T-helper 1 cell treated with Interleukin-12 subunit alpha and Interleukin-12 subunit beta and Interleukin-4 antibody, amounts not matched to agents 30 μg/mL and 1 μg/mL, for 36 hours (primary cell): ENCODE measurements around the gene SMYD2.
A peak's percentile ranks its signal among the peaks of the same experiment; 100 is the strongest.

Experiments
- H3K27ac Mint-ChIP-seq: one replicate; pipeline ENCODE4 v1.8.0; 2021; ENCODE audit warnings: mild to moderate bottlenecking, mixed read lengths
- H3K27me3 Mint-ChIP-seq: one replicate; pipeline ENCODE4 v1.8.0; 2021; ENCODE audit warnings: low read depth, mixed read lengths
- H3K36me3 Mint-ChIP-seq: one replicate; pipeline ENCODE4 v1.8.0; 2021; ENCODE audit warnings: low read depth, mixed read lengths
- H3K4me1 Mint-ChIP-seq: one replicate; pipeline ENCODE4 v1.8.0; 2021; ENCODE audit warnings: low read depth, mixed read lengths
- H3K4me3 Mint-ChIP-seq: one replicate; pipeline ENCODE4 v1.8.0; 2021; ENCODE audit warnings: mild to moderate bottlenecking, moderate library complexity, mixed read lengths
- H3K9me3 Mint-ChIP-seq: one replicate; pipeline ENCODE4 v1.8.0; 2021; ENCODE audit warnings: mixed read lengths

Gene SMYD2

GRCh38 chr1:214384373-214385079 is 103.6 kb downstream of the SMYD2 start:
- Mint-ChIP-seq H3K4me3 (no peak overlapping the region), H3K27me3 (no peaks in the 10 kb centered on the region), H3K36me3 (peaks cover 4% of the 10 kb centered on the region), H3K9me3 (no peaks in the 10 kb centered on the region), H3K4me1 (peaks cover 21% of the 10 kb centered on the region), H3K27ac (no peak overlapping the region)

DNA sequence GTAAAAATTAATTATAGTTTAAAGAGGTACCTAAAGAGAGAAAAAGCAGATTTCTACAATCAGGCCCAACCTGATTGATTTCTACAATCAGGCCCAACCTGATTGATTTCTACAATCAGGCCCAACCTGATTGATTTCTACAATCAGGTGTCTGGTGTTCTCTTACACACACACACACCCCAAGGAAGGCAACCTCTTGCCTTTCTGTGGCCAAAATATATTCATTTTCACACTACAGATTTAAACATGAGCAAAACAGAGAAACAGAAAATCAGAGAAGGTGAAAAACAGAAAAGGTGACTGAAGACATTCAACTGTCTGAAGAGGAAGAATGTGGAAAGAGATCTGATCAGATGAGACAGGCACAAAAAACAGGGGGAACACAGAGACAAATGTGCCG is 104.5 kb downstream of the SMYD2 start:
- H3K4me3 Mint-ChIP-seq = no peak overlapping the region
- H3K27me3 Mint-ChIP-seq = no peaks in the 10 kb centered on the region
- H3K4me1 Mint-ChIP-seq = peaks cover 22% of the 10 kb centered on the region
- H3K9me3 Mint-ChIP-seq = no peaks in the 10 kb centered on the region
- peaks cover 4% of the 10 kb centered on the region for H3K36me3 Mint-ChIP-seq
- H3K27ac Mint-ChIP-seq = no peak overlapping the region

GRCh38 chr1:214386333-214386732 is 105.4 kb downstream of the SMYD2 start:
- Mint-ChIP-seq H3K27ac (peak overlapping the region; percentile 92), H3K4me1 (peaks cover 22% of the 10 kb centered on the region), H3K27me3 (no peaks in the 10 kb centered on the region), H3K36me3 (peaks cover 4% of the 10 kb centered on the region), H3K9me3 (no peaks in the 10 kb centered on the region), H3K4me3 (no peak overlapping the region)
